Smooth muscle cell (in vitro differentiated cells): ENCODE results near the gene SORBS2. TPM values are rescaled to one million over a fixed set of nuclear protein-coding genes. Genes with fewer than 3 reads are reported as not detected.

Source experiments
- DNase-seq: peaks from one replicate; lab custom pipeline; 2025; ENCODE audit not compliant: unreplicated experiment; lab: John Stamatoyannopoulos, UW
- H2AFZ ChIP-seq: fragments of 200-600 bp; sonication (generic); 2 replicates; pipeline ENCODE4 v1.6.0; 2016; ENCODE audit warnings: antibody characterized with exemption, low read depth, mild to moderate bottlenecking
- H3F3A ChIP-seq: fragments of 200-600 bp; sonication (generic); 2 replicates; pipeline ENCODE4 v1.6.0; 2017; ENCODE audit warnings: antibody characterized with exemption, low read depth
- H3K27ac ChIP-seq: fragments of 200-600 bp; sonication (generic); 2 replicates; pipeline ENCODE4 v1.5.1; 2016; ENCODE audit warnings: low read depth, mild to moderate bottlenecking
- H3K27me3 ChIP-seq: fragments of 200-600 bp; sonication (generic); 2 replicates; pipeline ENCODE4 v1.6.1; 2016; ENCODE audit warnings: low read depth, mild to moderate bottlenecking
- H3K36me3 ChIP-seq: fragments of 200-600 bp; sonication (generic); 2 replicates; pipeline ENCODE4 v1.5.1; 2016; ENCODE audit warnings: low read depth
- H3K4me1 ChIP-seq: fragments of 200-600 bp; sonication (generic); 2 replicates; pipeline ENCODE4 v1.5.1; 2016; ENCODE audit warnings: low read depth
- H3K4me2 ChIP-seq: fragments of 200-600 bp; sonication (generic); 2 replicates; pipeline ENCODE4 v1.6.0; 2016; ENCODE audit warnings: mild to moderate bottlenecking
- H3K4me3 ChIP-seq: fragments of 200-600 bp; sonication (generic); 2 replicates; pipeline ENCODE4 v1.5.1; 2016; ENCODE audit warnings: mild to moderate bottlenecking
- H3K79me2 ChIP-seq: fragments of 200-600 bp; sonication (generic); 2 replicates; pipeline ENCODE4 v1.6.0; 2016; ENCODE audit warnings: low read depth, mild to moderate bottlenecking
- H3K9ac ChIP-seq: fragments of 200-600 bp; sonication (generic); 2 replicates; pipeline ENCODE4 v1.6.0; 2016; ENCODE audit warnings: low read depth
- H3K9me3 ChIP-seq: fragments of 200-600 bp; sonication (generic); replicated peaks from 2 replicates; pipeline ENCODE4 v1.5.1; 2016; ENCODE audit warnings: low read depth
- H4K20me1 ChIP-seq: fragments of 200-600 bp; sonication (generic); 2 replicates; pipeline ENCODE4 v1.6.0; 2016; ENCODE audit warnings: low read depth
- CTCF ChIP-seq: fragments of 200-600 bp; sonication (generic); IDR thresholded peaks from 2 replicates; pipeline ENCODE4 v1.5.1; 2017; ENCODE audit warnings: borderline replicate concordance, mild to moderate bottlenecking, antibody characterized with exemption; ENCODE audit not compliant: insufficient read depth, poor library complexity, severe bottlenecking
- WGBS: methylation state at CpG from one replicate; pipeline ENCODE4 v1.1.7; 2016; ENCODE audit warnings: low lambda C conversion rate; 5-methylcytosine and 5-hydroxymethylcytosine counted together
- polyA plus RNA-seq: library from polyadenylated mRNA; unstranded; fragments of >200 nt; fragmentation: Nextera tagmentation; extraction: Ambion mirVana; gene quantifications from 2 replicates; pipeline ENCODE4 v1.2.1, GENCODE V29; 2016
- total RNA-seq: library from RNA; depleted of rRNA; stranded (reverse); fragments of >200 nt; gene quantifications from 2 replicates; pipeline ENCODE4 v1.2.3, GENCODE V29; 2014

SORBS2 gene
- total and polyA plus RNA-seq, 2 experiments from 2014 or later, result 9.0 to 36.6 TPM

- Histone ChIP-seq H3K4me2 (no peak overlapping the region), H3K79me2 (no peaks in the 10 kb centered on the region), H3K4me3 (no peak overlapping the region), H3K36me3 (no peaks in the 10 kb centered on the region), H4K20me1 (no peaks in the 10 kb centered on the region), H3K9me3 (no peaks in the 10 kb centered on the region), H3K27me3 (no peaks in the 10 kb centered on the region), H2AFZ (no peak overlapping the region), H3K4me1 (no peaks in the 10 kb centered on the region), H3K9ac (no peak overlapping the region), H3K27ac (no peak overlapping the region), H3F3A (no peaks in the 10 kb centered on the region)
- no peak for TF ChIP-seq CTCF
- WGBS, result 95% methylated on average over 5 of the region's 5 CpGs
- DNase-seq, result no peak
These were observed 7.2 kb upstream of the SORBS2 start for GRCh38 chr4:185819144-185819543.

- TF ChIP-seq CTCF, result no peak
- WGBS, result 87% methylated on average over 8 of the region's 8 CpGs
These were observed 5.4 kb upstream of the SORBS2 start for GRCh38 chr4:185817403-185817818.

GRCh38 chr4:185813133-185813532 lies 1.1 kb upstream of the SORBS2 start:
- no peak for DNase-seq

More at GRCh38 chr4:185817403-185817818, 5.4 kb upstream of the SORBS2 start:
- no peaks in the 10 kb centered on the region for H3K79me2 ChIP-seq
- no peak overlapping the region for H3K4me2 ChIP-seq
- H2AFZ ChIP-seq, result no peak overlapping the region
- H3K4me1 ChIP-seq, result peaks cover 1% of the 10 kb centered on the region
- H4K20me1 ChIP-seq, result no peaks in the 10 kb centered on the region
- no peaks in the 10 kb centered on the region for H3K9me3 ChIP-seq
- H3F3A ChIP-seq, result no peaks in the 10 kb centered on the region
- no peak overlapping the region for H3K4me3 ChIP-seq
- H3K36me3 ChIP-seq, result no peaks in the 10 kb centered on the region
- DNase-seq, result no peak
- no peak overlapping the region for H3K9ac ChIP-seq
- H3K27ac ChIP-seq, result no peak overlapping the region
- H3K27me3 ChIP-seq, result no peaks in the 10 kb centered on the region

More at GRCh38 chr4:185813133-185813532, 1.1 kb upstream of the SORBS2 start:
- H3K79me2 ChIP-seq, result no peaks in the 10 kb centered on the region
- H3K27ac ChIP-seq, result no peak overlapping the region
- TF ChIP-seq CTCF, result no peak
- no peaks in the 10 kb centered on the region for H3K27me3 ChIP-seq
- H3K9me3 ChIP-seq, result no peaks in the 10 kb centered on the region
- H3K4me2 ChIP-seq, result no peak overlapping the region
- WGBS, result over 99% methylated on average over 8 of the region's 8 CpGs
- H3K36me3 ChIP-seq, result no peaks in the 10 kb centered on the region
- H3K4me3 ChIP-seq, result no peak overlapping the region
- no peak overlapping the region for H2AFZ ChIP-seq
- peaks cover 21% of the 10 kb centered on the region for H3K4me1 ChIP-seq
- H4K20me1 ChIP-seq, result no peaks in the 10 kb centered on the region
- H3F3A ChIP-seq, result no peaks in the 10 kb centered on the region
- H3K9ac ChIP-seq, result no peak overlapping the region
